ENCODE data around the gene TREM2. TPM values are rescaled to one million over a fixed set of nuclear protein-coding genes. Genes with fewer than 3 reads are reported as not detected.
A peak's percentile ranks its signal among the peaks of the same experiment; 100 is the strongest.
"Not testable (repeated sequence)": the region's sequence is repeated elsewhere in the genome, so short reads cannot be mapped to it uniquely, and the experiment has no call there.

TREM2 gene
- 0.35 TPM for total RNA-seq
- long read RNA-seq = 0 reads

DNA sequence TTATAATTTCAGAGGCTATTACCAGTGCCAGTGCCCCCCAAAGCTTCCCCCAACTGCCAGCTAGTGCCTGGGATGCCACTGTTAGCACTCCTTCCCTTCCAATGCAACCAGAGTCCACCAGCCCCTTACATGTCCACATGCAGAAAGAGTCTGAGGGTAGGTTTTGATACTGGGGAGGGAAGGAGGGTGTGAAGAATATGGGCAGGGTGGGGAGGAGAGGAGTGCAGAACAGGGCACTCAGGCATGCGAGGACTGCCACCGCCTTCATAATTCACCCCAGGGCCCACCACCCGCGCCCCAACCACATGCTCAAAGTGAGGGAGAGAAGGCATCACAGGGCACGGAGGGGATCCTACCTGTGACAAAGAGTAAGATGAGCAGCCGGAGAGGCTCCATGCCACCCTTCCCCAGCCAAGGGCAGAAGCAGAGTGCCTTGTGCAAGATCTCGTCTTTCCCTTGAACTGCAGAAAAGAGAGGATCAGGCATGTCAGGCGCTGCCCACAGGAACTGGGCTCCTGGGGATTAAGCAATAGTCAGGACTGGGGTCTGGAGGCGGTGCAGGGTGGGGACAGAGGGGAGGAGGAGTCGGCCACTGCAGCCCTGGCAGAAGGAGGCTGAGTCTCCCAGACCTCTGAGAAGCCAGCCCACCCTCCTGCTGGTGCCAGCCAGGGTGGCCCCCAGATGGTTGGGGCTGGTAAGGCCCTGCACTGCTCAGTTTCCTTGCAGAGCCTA lies at the start of gene TREM2:
Gene TREM2, minus strand, starts transcription at position 430 of the 732 bp plus-strand sequence. Its CDS starts 34 bp downstream, at position 396.
- intact Hi-C loops (cut with DNase I) = no loop called here
- ATAC-seq (ENCODE audit: poor library complexity) = no peak

DNA sequence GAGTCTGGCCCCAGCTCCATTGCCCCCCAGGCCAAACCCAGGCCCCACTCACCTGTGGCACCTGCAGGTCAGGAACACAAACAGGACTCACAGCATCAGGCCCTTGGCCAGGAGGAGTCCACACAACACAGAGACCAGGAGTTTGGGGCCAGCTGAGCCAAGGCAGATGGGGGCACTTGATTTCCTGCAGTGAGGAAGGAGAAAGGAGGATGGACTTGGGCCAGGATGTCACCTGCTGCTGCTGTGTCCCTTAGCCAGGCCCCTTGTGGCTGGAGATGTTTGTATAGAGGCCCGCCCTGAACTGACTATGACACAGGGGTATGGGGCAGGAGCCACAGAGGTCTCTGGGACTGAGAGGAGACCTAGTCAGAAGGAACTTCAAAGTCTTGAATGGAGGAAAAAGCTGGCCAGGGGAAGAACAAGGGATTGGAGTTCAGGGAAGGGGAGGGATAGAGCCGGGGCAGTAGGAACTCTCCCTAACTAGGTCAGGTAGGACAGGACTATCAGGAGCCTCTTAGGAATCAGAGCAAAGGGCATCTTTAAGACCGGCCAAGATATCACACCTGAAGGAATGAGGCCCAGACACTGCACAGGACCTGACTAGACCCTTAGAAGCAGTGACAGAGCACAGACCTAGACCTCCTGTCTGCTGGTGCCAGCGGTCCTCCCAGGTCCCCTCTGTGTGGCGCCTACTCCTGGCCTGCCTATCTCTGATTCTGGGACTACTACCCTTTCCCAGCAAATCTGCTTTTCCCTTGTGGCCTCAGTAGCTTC lies 46.8 kb upstream of the TREM2 start:
- ATAC-seq (ENCODE audit: poor library complexity) = no peak
- intact Hi-C loops (cut with DNase I) = no loop called here
- DNase-seq = no peak

More for the DNA sequence above, at the start of gene TREM2:
- no peak for DNase-seq

DNA sequence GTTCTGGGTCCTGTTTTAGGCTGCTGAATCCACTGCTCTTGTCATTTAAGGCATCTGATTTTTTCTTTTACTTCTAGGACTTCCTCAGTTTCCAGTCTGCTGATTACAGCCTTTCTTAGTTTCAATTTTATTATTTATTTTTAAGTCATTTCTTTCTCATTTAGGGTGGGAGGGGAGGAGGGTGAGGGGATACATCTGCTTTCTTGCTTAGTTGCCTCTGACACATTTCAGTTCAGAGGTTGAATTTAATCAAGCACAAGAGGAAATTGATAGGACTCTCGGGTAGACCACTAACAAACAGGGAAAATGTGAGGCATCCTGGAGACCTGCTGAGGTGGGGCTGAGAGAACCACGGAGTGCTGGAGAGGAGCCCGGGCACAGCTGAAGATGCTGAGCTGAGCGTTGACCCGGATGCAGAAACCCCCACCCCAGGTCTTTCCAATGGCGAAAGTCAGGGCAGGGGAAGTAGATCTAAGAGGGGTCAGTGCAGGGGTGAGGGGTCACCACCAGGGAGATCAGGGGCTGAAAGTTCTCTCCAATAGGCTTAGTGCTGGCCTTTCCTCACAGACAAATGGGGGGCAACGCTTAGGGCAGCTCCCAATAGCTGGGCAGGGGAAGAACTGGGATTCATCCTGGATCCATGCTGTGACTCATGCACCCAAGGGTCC lies 45.7 kb upstream of the TREM2 start:
- ATAC-seq (ENCODE audit: poor library complexity) (no peak), DNase-seq (no peak)
- intact Hi-C loops (cut with DNase I) = no loop called here

DNA sequence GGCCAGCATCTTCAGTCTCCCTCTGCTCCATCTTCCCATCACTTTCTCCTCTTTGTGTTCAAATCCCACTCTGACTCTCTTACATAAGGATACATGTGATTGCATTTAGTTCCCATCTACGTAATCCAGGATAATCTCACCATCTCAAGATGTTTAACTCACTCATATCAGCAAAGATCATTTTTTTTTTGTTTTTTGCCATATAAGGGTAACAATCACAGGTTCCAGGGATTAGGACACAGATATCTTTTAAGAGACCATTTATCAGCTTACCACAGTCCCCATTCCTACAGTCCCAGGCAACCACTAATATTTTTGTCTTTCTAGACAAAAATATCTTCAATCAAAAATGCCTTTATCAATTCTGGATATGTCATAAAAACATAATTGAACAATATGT lies 41.2 kb upstream of the TREM2 start:
- no peak for ATAC-seq (ENCODE audit: poor library complexity)
- DNase-seq = no peak

DNA sequence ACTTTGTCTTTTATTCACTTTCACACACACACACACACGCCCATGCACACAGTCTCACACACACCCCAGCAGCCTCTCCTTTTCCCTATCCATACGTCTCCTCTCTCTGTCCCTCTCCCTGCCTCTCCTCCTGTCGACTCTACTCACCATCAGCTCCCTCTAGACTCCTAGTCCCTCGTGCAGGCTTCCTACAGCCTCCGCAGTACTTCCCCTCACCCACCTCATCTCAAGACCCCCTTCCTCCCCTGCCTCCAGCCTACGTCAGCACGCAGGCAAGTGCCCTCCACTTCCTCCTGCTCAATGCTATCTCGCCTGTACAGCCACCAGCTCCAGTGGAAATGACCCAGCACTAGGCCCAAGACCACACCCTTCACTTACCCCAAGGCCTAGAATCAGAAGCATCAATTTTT lies 38.9 kb upstream of the TREM2 start:
- DNase-seq = no peak
- ATAC-seq (ENCODE audit: poor library complexity) = no peak
- intact Hi-C loops (cut with DNase I) = no loop called here

More for the DNA sequence above, 41.2 kb upstream of the TREM2 start:
- intact Hi-C loops (cut with DNase I) = no loop called here

DNA sequence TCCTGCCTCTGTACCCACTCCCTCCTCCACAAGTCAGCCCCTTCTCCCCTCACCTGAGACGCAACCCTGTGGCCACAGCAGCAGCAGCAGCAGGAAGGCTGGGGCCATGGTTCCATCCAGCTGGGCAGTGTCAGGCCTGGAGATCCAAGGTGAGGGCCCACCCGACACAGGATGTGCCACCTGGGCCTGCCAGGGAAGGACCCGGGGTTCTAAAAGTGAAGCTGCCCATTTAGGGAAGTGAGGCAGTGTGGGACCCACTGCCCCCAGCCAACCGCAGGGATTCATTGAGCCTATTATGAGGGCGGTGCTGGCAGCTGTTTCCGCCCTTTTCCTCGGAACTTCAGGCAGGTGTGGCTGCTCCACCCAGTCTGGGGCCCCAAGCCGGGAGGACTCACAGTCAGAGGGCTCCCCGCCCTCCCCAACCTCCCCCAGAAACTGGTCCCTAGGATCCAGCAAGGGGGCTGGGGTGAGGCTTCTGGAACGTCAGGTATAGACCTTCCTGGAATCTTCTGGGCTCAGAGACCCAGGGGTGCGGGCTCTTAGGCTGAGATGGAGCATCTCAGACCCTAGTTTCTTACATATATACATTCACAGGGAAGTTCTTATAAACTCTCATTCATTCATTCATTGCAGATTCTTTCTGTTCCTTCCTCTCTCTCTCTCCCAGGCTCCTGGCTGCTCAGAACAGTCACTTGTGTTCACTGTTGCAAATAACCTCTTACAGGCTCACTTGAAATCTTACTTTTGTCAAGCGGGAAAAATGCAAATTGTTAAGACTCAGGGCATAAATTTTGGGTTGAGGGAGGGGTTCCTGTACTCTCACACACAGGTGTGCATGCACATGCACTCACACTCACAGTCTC lies 38.2 kb upstream of the TREM2 start, which contains the start of gene TREML2:
Gene TREML2, minus strand, starts transcription at position 249 of the 863 bp plus-strand sequence. Its CDS starts 141 bp downstream, at position 108.
- intact Hi-C loops (cut with DNase I) = no loop called here
- peak; percentile 61 for DNase-seq
- ATAC-seq (ENCODE audit: poor library complexity) = no peak

DNA sequence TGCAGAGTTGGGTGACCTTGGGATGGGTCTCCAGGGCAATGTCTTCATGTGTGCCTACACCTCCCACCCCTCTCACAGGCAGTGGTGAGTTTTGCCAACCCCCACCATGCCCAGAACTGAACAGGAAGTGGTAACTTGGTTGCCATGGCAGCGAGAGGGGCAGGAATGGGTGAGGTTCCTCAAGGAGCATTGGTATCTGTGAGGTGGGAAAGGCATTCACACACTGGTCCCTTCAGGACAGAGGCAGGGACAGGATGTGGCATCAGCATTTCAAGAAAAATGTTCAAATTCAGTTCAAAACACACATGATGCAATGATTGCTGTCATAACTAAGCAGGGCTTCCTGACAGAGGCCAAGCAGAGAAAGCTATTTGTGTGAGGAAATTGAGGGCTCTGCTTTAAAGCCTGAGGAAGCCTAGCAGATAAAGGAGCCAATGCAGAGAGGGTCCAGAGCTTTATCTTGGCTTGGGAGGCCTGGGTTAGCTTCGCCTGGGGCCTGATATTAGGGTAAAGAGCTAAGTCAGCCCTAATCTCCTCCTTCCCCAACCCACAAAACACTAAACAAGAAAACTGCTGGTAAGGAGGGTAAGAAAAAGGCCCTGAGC lies 37.5 kb upstream of the TREM2 start:
- intact Hi-C loops (cut with DNase I) = no loop called here
- ATAC-seq (ENCODE audit: poor library complexity) (peak; percentile 48), DNase-seq (peak; percentile 67)

DNA sequence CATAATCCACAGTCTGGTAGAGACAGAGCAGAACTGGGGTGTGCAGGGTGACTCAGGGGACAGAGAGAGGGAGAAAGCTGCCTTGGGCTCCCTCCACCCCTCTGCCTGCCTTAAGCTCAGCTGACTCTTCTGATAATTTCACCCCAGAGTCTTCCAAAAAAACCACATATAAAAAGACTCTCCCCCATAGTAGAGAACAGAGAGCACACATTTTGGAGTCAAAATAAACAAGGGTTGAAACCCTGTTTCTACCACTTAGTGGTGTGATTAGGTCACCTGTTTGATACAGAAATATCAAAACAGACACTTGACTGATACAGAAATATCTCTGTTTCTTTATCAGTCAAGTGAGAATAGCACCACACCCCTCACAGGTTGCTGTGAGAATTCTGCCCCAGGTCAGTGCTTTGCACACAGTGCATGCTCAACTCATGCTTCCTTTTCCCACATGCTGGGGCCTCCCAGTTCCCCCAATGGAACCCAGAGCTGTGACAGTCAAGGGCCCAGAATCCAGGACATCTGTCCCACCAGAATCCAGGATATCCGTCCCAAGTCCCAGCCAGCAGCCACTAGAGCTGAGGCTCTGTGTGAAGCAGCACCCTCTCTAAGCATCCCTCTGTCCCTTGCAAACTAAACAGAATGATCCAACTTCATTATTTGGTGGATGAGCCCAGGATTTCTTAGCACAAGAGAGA lies 36.8 kb upstream of the TREM2 start:
- intact Hi-C loops (cut with DNase I) = no loop called here
- no peak for ATAC-seq (ENCODE audit: poor library complexity)
- no peak for DNase-seq

DNA sequence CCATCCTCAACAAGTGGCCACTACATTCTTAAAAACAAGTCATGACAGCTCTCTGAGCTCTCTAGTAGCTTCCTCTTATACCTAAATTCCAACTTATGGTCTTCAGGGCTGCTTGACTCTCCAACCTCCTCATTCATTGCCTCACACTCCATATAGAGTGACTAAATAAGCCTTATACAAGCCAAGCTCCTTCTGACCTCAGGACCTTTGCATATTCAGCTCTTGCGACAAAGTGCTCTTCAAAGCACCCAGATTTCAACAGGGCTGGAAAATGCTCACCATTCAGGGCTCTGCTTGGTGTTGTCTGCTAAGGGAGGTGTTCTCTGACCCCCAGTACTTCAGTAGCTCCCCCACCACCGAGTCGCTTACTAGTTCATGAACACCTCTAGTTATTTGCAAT lies 34.3 kb upstream of the TREM2 start:
- intact Hi-C loops (cut with DNase I) = no loop called here
- DNase-seq = no peak
- ATAC-seq (ENCODE audit: poor library complexity) = no peak

DNA sequence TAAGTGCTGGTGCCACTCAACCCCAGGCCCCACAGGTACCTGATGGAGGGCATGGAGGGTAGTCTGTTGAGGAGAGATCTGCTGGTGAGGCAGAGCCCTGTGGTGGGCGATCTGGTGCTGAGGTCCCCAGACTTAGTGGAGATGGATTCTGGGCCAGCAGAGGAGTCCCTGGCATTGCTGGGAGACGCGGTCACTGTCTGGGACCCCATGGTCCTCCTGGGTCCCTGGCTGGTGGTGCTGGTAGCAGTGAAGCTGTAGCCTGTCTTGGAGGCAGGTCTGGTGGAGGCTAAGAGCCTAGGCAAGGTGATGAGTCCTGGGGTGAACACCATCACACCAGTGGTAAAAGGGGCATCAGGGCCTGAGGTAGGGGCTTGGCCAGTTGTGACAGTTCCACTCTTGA lies 31.5 kb upstream of the TREM2 start:
- intact Hi-C loops (cut with DNase I) = no loop called here
- no peak for ATAC-seq (ENCODE audit: poor library complexity)
- no peak for DNase-seq

DNA sequence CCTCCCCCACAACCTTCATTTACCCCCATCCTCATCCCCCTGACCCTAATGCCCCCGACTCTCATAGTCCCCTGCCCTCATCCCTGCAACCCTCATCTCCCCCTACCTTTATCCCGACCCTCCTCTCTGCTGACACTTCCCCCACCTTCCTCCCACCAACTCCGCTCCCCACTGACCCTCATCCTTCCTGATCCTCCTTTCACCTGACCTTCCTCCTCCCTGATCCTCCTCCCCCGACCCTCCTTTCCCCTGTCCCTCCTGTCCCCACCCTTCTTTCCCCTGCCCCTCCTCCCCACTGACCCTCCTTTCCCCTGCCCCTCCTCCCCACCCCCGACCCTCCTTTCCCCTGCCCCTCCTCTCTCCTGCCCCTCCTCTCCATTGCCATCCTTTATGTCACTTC lies 31.0 kb upstream of the TREM2 start:
- no peak for DNase-seq
- intact Hi-C loops (cut with DNase I) = no loop called here
- ATAC-seq (ENCODE audit: poor library complexity) = no peak

DNA sequence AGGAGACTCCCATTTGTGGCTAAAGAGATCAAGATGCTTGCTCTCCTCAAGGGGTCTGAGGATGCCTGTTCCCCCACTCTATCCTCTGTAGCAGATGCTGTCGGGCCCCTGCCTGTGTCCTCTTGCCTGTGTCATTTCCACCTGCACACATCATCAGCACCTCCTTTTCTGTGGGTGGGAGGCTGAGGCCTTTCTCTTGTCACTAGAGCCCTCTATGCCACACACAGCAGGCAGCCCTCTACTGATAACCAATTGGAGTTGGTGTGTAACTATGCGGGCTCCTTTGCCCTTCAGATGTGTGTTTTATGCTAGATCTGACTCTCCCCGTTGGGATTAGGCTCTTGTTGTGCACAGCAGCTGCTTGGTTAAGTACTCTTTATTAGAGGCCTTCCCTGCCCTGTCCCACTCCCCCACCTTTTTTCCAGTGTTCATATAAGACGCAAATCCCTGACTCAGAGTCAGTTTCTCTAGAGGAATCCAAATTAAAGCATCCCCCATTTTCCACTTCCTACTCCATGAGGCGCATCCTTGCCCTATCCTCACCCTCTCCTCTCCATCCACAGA lies 30.3 kb upstream of the TREM2 start:
- ATAC-seq (ENCODE audit: poor library complexity) (no peak), DNase-seq (no peak)
- intact Hi-C loops (cut with DNase I) = no loop called here

DNA sequence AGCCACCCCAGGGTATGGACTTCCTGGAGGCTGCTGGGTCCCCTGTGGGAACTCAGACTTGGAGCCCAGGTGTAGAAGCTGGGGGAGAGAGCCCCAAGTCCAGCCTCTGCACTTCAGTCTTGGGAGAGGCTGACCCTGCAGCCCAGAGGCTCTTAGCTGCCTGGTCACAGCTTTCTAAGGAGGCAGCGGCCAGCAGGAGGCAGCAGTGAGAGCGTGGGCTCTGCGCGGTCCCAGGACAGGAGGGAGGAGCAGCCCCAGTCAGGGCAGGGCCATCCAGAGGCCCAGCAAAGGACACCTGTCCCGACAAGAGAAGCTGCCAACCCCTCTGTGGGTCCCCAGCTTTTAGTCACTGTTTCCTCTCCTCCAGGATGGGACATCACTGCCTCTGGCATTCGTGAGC lies 28.7 kb upstream of the TREM2 start:
- intact Hi-C loops (cut with DNase I) = no loop called here
- DNase-seq = peak; percentile 71
- ATAC-seq (ENCODE audit: poor library complexity) = peak; percentile 61

DNA sequence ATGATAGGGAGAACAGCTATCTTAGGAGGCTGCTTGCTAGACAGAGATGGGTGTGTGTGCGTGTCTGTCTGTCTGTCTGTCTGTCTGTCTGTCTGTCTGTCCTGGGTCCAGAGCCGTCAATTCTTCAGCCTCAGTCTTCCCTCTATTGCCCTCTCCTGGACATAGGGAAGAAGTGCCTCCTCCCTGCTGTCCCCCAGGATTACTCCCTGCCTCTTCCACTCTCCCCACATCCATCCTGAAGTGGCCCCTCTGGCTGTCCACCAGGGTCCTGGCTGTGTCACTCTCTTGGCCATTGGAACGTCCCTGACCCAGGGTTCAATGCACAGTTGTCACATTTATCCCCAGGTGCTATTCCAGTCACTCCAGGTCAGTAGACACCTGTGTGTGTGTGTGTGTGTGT lies 27.9 kb upstream of the TREM2 start:
- DNase-seq (no peak), ATAC-seq (ENCODE audit: poor library complexity) (no peak)
- intact Hi-C loops (cut with DNase I) = no loop called here

DNA sequence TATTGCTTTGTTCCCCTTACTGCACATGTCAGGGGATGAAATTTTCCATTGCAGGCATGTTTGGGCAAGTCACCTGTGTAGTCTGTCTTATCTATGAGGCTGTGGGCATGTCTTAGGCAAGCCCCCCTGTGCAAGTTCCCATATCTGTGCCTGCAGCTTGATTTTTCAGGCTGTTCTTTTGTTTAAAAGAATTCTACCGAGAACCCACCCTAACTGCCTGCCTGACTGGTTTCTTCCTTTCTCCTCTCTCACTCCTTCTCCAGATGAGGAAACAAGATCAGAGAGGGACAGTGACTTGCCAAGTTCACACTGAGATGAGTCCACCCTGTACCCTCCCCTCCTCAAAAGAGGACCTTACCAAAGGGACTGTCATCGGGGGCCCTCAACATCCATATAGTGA lies 27.1 kb upstream of the TREM2 start:
- intact Hi-C loops (cut with DNase I) = no loop called here
- DNase-seq (no peak), ATAC-seq (ENCODE audit: poor library complexity) (no peak)

DNA sequence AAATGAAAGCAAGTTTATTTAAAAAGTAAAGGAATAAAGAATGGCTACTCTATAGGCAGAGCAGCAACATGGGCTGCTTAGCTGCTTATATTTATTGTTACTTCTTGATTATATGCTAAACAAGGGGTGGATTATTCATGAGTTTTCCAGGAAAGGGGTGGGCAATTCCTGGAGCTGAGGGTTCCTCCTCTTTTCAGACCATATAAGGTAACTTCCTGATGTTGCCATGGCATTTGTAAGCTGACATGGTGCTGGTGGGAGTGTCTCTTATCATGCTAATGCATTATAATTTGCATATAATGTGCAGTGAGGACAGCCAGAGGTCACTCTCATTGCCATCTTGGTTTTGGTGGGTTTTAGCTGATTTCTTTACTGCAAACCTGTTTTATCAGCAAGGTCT lies 26.1 kb upstream of the TREM2 start:
- intact Hi-C loops (cut with DNase I); DNase-seq; ATAC-seq (ENCODE audit: poor library complexity): not testable (repeated sequence)
